Right lobe of liver (tissue), 4 donors: Measurements from ENCODE around the gene TK2.

Experiments used
- CTCF ChIP-seq, 4 donors: fragments of 200-600 bp in 3 of 4; fragments of 450-650 bp in 1 of 4; IDR thresholded peaks; one replicate each; pipeline versions ENCODE4 v1.5.1 to v1.8.0; 2016 to 2022; ENCODE audit warnings: antibody characterized with exemption in 4 of 4, mild to moderate bottlenecking in 2 of 4
- POLR2A ChIP-seq: fragments of 450-650 bp; IDR thresholded peaks from one replicate; pipeline ENCODE4 v1.6.1; 2017; ENCODE audit warnings: antibody characterized with exemption, mild to moderate bottlenecking
- donor health status: DM: no; HTN: no; CAD: no.
- donor health status: DM: no; HTN: no; CAD: no.
- donor health status: DM: no; HTN: yes; CAD: no.

- TF ChIP-seq CTCF (IDR thresholded peaks at IDR 0.05), result no peak
- no peak for TF ChIP-seq POLR2A
Measured at GRCh38 chr16:66508248-66508913, 41.5 kb downstream of the TK2 start.
